ENCODE results near the gene SPHK2.

The SPHK2 gene

DNA sequence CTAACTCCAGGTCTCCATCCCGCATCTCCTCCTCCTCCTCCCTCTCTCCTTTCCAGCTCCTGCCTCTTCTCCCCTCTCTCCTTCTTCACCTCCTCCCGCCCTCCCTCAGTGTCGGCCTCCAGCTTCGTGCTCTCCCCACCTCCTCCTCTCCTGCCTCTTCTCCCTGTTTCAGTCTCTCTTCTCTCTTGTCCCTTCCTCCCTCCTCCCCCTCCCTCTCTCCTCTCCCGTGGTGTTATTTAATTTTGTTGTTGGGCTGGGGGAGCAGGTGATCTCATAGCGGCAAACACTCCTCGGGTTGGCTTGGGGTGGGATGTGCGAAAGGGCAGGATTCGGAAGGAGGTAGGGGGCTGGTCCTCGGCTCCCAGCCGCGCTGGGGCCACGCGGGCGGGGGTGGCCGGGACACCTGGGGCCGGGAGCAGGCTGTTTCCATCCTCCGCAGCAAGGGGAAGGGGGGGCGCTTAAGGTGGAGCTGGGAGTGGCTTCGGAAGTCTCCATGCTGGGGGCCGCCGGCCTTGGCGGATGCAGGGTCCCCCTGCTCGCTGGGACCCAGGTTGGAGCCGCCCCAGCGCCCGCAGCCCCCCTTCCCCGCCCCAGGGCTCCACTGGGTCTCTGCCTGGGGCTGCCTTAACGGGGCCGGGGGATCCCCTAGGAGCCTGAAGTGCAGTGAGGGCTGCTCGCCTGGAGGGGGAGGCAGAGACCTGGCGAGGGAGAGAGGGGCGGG is 26.9 kb downstream of the SPHK2 start, which contains the start of gene CA11:
TSS of gene CA11 (minus strand) at position 187 of the 721 bp plus-strand sequence. CDS start 555 bp downstream, outside the sequence.
- TF ChIP-seq, protein P1, sequence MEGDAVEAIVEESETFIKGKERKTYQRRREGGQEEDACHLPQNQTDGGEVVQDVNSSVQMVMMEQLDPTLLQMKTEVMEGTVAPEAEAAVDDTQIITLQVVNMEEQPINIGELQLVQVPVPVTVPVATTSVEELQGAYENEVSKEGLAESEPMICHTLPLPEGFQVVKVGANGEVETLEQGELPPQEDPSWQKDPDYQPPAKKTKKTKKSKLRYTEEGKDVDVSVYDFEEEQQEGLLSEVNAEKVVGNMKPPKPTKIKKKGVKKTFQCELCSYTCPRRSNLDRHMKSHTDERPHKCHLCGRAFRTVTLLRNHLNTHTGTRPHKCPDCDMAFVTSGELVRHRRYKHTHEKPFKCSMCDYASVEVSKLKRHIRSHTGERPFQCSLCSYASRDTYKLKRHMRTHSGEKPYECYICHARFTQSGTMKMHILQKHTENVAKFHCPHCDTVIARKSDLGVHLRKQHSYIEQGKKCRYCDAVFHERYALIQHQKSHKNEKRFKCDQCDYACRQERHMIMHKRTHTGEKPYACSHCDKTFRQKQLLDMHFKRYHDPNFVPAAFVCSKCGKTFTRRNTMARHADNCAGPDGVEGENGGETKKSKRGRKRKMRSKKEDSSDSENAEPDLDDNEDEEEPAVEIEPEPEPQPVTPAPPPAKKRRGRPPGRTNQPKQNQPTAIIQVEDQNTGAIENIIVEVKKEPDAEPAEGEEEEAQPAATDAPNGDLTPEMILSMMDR (IDR thresholded peaks at IDR 0.05; ENCODE audit: control insufficient read depth, extremely low read depth, insufficient read depth), result peak; percentile 84
- DNase-seq (ENCODE audit: low read depth), result no peak
- peak within 1 kb of the TSS; percentile 51 for H3K4me3 ChIP-seq (ENCODE audit: low read depth, low read length)

DNA sequence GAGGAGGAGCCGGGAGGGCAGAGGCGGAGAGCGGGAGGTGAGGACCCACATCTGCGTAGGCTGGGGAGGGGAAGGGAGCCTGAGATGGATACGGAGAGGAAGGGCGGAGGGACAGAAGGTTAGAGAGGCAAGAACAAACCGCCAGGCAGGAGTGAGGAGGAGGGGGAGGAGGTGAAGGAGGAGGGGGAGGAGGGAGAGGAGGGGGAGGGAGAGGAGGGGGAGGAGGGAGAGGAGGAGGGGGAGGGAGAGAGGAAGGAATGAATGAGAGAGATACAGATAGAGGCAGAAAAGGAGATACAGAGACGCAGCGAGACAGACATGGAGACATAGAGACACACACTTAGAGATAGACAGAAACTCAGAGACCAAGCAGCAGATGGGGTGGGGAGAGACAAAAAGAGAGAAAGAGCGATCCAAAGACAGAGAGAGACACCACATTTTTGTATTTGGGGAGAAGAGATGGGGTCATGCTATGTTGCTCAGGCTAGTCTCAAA is 27.5 kb downstream of the SPHK2 start:
- peak overlapping the region; percentile 51; the same call in 1 of the 2 replicates for H3K4me3 ChIP-seq (ENCODE audit: low read depth, low read length)
- no peak for DNase-seq (ENCODE audit: low read depth)
- TF ChIP-seq, protein P1 (IDR thresholded peaks at IDR 0.05; ENCODE audit: control insufficient read depth, extremely low read depth, insufficient read depth), result no peak

DNA sequence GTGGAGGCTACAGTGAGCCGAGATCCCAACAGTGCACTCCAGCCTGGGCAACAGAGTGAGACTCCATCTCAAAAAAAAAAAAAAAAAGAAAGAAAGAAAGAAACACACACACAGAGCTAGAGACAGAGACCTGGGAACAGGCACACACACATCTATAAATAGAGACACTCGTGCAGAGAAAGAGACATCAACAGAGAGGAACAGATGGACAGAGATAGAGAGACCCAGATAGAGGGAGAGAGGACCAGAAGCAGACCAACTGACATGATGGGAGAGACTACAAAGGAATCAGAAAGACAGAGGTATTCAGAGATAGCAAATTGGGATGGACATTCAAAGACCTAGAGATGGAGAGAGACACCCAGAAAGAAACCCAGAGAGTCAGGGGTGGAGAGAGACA is 28.8 kb downstream of the SPHK2 start:
- no peak overlapping the region for H3K4me3 ChIP-seq (ENCODE audit: low read depth, low read length)
- TF ChIP-seq, protein P1 (IDR thresholded peaks at IDR 0.05; ENCODE audit: control insufficient read depth, extremely low read depth, insufficient read depth), result no peak
- DNase-seq (ENCODE audit: low read depth), result no peak

DNA sequence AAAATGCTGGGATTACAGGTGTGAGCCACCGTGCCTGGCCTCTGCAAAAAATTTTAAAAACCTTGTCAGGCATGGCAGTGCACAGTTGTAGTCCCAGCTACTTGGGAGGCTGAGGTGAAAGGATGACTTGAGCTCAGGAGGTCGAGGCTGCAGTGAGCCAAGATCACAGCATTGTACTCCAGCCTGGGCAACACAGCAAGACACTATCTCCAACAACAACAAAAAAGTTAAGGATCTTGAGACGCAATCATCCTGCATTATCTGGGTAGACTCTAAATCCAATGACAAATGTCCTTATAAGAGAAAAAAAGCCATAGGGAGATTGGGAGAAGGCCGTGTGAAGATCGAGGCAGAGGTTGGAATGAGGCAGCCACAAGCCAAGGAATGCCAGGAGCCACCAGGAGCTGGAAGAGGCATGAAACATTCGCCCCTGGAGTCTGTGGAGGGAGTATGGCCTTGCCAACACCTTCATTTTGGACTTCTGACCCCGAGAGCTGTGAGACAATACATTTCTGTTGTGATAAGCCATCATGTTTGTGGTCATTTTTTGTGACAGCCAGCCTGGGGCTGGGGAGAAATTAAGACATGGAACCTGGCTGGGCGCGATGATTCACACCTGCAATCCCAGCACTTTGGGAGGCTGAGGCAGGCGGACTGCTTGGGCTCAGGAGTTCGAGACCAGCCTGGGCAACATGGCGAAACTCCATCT is 31.8 kb downstream of the SPHK2 start:
- TF ChIP-seq, protein P1 (IDR thresholded peaks at IDR 0.05; ENCODE audit: control insufficient read depth, extremely low read depth, insufficient read depth), result no peak
- DNase-seq (ENCODE audit: low read depth), result no peak
- no peak overlapping the region for H3K4me3 ChIP-seq (ENCODE audit: low read depth, low read length)

DNA sequence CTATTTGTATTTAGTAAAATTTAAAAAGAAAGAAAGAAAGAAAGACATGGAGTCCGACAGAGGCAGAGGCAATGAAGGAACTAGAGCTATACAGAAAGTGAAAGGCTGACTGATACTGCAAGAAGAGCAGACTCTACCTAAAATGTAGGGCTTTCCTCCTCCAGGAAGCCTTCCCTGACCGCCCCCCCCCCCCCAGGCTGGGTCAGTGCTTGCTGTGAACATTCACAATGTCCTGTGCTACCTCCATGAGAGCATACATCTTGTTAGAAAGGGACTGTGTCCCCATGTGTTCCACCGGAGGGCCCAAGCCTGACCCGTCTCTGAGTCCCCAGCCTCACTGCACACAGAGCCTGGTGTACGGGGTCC is 32.4 kb downstream of the SPHK2 start:
- H3K4me3 ChIP-seq (ENCODE audit: low read depth, low read length), result no peak overlapping the region

DNA sequence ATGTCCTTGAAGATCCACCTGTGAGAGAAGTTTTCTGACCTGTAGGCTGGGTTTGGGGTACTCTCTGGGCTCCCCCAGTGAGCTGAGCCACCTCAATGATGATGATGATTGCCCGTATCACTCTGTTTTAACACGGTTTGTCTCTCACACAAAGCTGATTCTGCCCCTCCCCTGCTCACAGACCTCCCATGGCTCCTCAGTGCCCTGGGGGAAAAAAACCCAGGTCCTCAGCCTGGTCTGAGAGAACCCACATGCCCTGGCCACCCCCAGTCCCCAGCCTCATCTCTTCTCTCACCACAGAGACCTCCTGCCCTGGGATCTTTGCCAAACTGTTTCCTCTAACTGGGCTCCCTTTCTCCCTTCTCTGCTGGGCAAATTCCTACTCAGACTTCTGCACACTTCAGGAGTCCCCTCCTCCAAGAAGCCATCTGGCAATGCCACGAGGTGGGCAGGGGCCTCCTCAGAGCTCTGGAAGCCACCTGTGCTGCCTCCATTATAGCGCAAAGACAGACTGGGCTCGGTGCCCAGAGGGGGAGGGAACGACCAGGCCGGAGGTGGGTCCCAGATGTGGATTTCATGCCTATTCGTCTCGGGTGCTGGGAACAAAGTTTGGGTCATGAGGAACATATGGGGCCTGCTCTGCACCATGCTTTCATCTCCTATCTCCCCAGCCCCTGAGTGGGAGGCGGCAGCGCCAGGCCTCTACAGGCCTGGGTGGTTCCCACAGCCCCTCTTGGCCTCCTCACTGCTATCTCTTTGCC is 35.2 kb downstream of the SPHK2 start:
- DNase-seq (ENCODE audit: low read depth), result no peak
- TF ChIP-seq, protein P1 (IDR thresholded peaks at IDR 0.05; ENCODE audit: control insufficient read depth, extremely low read depth, insufficient read depth), result no peak
- no peak overlapping the region for H3K4me3 ChIP-seq (ENCODE audit: low read depth, low read length)

More for the DNA sequence above, 32.4 kb downstream of the SPHK2 start:
- TF ChIP-seq, protein P1 (IDR thresholded peaks at IDR 0.05; ENCODE audit: control insufficient read depth, extremely low read depth, insufficient read depth), result no peak
- DNase-seq (ENCODE audit: low read depth), result no peak

All from LNCaP clone FGC (cell line).